Measurements from ENCODE around the gene DLGAP1.

- TF ChIP-seq CTCF (IDR thresholded peaks at IDR 0.05) (no peak), EP300 (IDR thresholded peaks at IDR 0.05) (no peak), POLR2A (IDR thresholded peaks at IDR 0.05) (no peak)
Measured at GRCh38 chr18:4230450-4231168, 224.5 kb downstream of the DLGAP1 start.
